Measurements from ENCODE around the gene TMEM134. TPM values are rescaled to one million over a fixed set of nuclear protein-coding genes. Genes with fewer than 3 reads are reported as not detected.
A peak's percentile ranks its signal among the peaks of the same experiment; 100 is the strongest.

TMEM134 gene
- total RNA-seq, 1 experiment from 2014 or later, result 52.2 TPM

GRCh38 chr11:67438158-67438902 is 30.7 kb downstream of the TMEM134 start:
- Histone ChIP-seq H3K4me3 (ENCODE audit: low read depth, low read length) (no peak overlapping the region), H3K9me3 (no peaks in the 10 kb centered on the region), H3K4me1 (peaks cover 12% of the 10 kb centered on the region; the same call in 1 of the 2 replicates), H3K36me3 (ENCODE audit: control insufficient read depth, insufficient read depth, low read length) (peaks cover 28% of the 10 kb centered on the region), H3K27me3 (replicated peaks; ENCODE audit: control insufficient read depth, insufficient read depth, low read length) (no peaks in the 10 kb centered on the region)
- CTCF ChIA-PET, result interaction anchor here (1.1 to 2.0 kb wide), 2 partner anchors 31 to 37 kb away, joined by 3 to 6 read pairs; partner anchors contain the start of gene PPP1CA
- Mint-ChIP-seq H3K4me1 (ENCODE audit: low read depth, unreplicated experiment) (no peaks in the 10 kb centered on the region), H3K9me3 (ENCODE audit: unreplicated experiment) (no peaks in the 10 kb centered on the region), H3K27me3 (ENCODE audit: insufficient read depth, unreplicated experiment) (no peaks in the 10 kb centered on the region), H3K36me3 (ENCODE audit: insufficient read depth, unreplicated experiment) (peaks cover 87% of the 10 kb centered on the region), H3K4me3 (ENCODE audit: unreplicated experiment) (no peak overlapping the region), H3K27ac (ENCODE audit: unreplicated experiment) (peak overlapping the region; percentile 9)
- TF ChIP-seq, protein P1, sequence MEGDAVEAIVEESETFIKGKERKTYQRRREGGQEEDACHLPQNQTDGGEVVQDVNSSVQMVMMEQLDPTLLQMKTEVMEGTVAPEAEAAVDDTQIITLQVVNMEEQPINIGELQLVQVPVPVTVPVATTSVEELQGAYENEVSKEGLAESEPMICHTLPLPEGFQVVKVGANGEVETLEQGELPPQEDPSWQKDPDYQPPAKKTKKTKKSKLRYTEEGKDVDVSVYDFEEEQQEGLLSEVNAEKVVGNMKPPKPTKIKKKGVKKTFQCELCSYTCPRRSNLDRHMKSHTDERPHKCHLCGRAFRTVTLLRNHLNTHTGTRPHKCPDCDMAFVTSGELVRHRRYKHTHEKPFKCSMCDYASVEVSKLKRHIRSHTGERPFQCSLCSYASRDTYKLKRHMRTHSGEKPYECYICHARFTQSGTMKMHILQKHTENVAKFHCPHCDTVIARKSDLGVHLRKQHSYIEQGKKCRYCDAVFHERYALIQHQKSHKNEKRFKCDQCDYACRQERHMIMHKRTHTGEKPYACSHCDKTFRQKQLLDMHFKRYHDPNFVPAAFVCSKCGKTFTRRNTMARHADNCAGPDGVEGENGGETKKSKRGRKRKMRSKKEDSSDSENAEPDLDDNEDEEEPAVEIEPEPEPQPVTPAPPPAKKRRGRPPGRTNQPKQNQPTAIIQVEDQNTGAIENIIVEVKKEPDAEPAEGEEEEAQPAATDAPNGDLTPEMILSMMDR (IDR thresholded peaks at IDR 0.05; ENCODE audit: insufficient read depth in 1 of 2, low read depth in 1 of 2, low read length in 1 of 2, severe bottlenecking in 1 of 2, unreplicated experiment in 1 of 2), result no peak
- DNase-seq, result no peak
- intact Hi-C loops (cut with micrococcal nuclease; ENCODE audit: unreplicated experiment), result no loop called here
- POLR2A ChIA-PET, result interaction anchor here (0.8 kb wide), 1 partner anchor 44 kb away, joined by 4 read pairs; the partner anchor contains the start of gene AIP
- TSS peak; percentile 6 for BruUV-seq (replicated peaks)

DNA sequence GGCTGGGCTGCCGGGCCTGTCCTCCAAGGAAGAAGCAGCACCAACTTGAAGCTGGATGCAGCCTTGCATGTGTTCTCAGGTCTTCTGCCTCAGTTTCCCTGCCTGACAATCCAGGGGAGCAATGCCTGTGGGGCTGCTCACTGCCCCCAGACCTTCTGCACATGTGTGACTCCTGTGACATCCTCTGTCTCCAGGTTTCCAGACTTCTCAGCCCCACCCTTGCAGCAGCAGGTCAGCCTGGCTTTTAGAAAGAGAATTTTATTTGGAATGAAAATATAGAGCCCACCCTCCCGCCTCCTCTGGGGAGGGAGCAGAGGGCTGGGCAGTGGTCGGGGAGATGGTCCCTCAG is 31.3 kb downstream of the TMEM134 start:
- peaks cover 10% of the 10 kb centered on the region; the same call in 1 of the 2 replicates for H3K4me1 ChIP-seq
- peaks cover 29% of the 10 kb centered on the region for H3K36me3 ChIP-seq (ENCODE audit: control insufficient read depth, insufficient read depth, low read length)
- H3K4me3 Mint-ChIP-seq (ENCODE audit: unreplicated experiment), result no peak overlapping the region
- no peak for DNase-seq
- intact Hi-C loops (cut with micrococcal nuclease; ENCODE audit: unreplicated experiment), result no loop called here
- no TSS peak for BruUV-seq (replicated peaks)
- H3K27me3 Mint-ChIP-seq (ENCODE audit: insufficient read depth, unreplicated experiment), result no peaks in the 10 kb centered on the region
- no peaks in the 10 kb centered on the region for H3K9me3 ChIP-seq
- no peaks in the 10 kb centered on the region for H3K27me3 ChIP-seq (replicated peaks; ENCODE audit: control insufficient read depth, insufficient read depth, low read length)
- ChIA-PET POLR2A (no interaction called here), CTCF (interaction anchor here (2.0 kb wide), 1 partner anchor 36 kb away, joined by 6 read pairs; the partner anchor contains the start of gene PPP1CA)
- peaks cover 83% of the 10 kb centered on the region for H3K36me3 Mint-ChIP-seq (ENCODE audit: insufficient read depth, unreplicated experiment)
- no peaks in the 10 kb centered on the region for H3K4me1 Mint-ChIP-seq (ENCODE audit: low read depth, unreplicated experiment)
- TF ChIP-seq, protein P1 (IDR thresholded peaks at IDR 0.05; ENCODE audit: insufficient read depth in 1 of 2, low read depth in 1 of 2, low read length in 1 of 2, severe bottlenecking in 1 of 2, unreplicated experiment in 1 of 2), result no peak
- H3K27ac Mint-ChIP-seq (ENCODE audit: unreplicated experiment), result peak overlapping the region; percentile 9
- no peak overlapping the region for H3K4me3 ChIP-seq (ENCODE audit: low read depth, low read length)
- no peaks in the 10 kb centered on the region for H3K9me3 Mint-ChIP-seq (ENCODE audit: unreplicated experiment)

DNA sequence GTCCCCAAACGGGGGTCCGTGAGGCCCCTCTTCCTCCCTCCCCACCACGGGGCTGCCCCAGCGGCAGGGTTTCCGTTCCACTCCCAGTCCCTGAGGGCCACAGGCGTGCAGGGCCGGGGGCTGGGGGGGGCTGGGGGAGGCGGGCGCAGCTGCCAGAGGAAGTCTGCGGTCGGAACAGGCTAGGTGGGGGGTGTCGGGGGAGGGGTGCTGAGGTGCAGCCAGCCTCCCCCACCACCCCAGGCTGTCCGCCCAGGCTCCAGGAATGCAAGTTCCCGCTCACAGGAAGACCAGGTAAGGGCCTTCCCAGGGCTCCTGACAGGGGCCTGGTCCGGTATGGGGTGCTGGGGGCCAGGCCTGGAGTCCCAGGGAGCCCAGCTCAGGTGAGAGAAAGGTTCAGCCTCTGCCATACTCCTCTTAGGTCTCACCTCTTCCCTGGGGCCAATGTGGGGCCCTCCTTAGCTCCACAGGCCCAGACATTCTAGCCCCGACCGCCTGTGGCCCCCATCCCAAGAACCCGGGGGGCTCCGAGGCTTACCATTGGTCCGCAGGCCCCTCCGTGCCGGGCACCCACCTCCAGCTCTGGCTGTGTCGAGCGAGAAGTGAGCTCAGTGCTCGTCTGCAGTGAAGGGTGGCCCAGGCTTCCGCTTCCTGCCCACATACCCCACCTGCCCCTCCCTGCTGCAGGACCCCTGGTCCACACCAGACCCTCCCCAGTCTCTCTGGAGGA is 31.8 kb downstream of the TMEM134 start, which contains the start of gene PTPRCAP:
TSS of gene PTPRCAP (minus strand) at position 601 of the 727 bp plus-strand sequence. CDS start at position 538, 63 bp downstream.
- Histone ChIP-seq H3K9me3 (no peaks in the 10 kb centered on the region), H3K27me3 (replicated peaks; ENCODE audit: control insufficient read depth, insufficient read depth, low read length) (no peaks in the 10 kb centered on the region), H3K4me1 (peaks cover 4% of the 10 kb centered on the region; the same call in 1 of the 2 replicates), H3K36me3 (ENCODE audit: control insufficient read depth, insufficient read depth, low read length) (peaks cover 29% of the 10 kb centered on the region), H3K4me3 (ENCODE audit: low read depth, low read length) (no peak within 1 kb of the TSS)
- peaks cover 83% of the 10 kb centered on the region for H3K36me3 Mint-ChIP-seq (ENCODE audit: insufficient read depth, unreplicated experiment)
- DNase-seq, result no peak
- H3K27ac Mint-ChIP-seq (ENCODE audit: unreplicated experiment), result peak within 1 kb of the TSS; percentile 45
- CTCF ChIA-PET, result interaction anchor here (2.0 kb wide), 1 partner anchor 36 kb away, joined by 6 read pairs; the partner anchor contains the start of gene PPP1CA
- H3K4me3 Mint-ChIP-seq (ENCODE audit: unreplicated experiment), result no peak within 1 kb of the TSS
- BruUV-seq (replicated peaks), result no TSS peak
- POLR2A ChIA-PET, result interaction anchor here (1.2 kb wide), 1 partner anchor 28 kb away, joined by 3 read pairs; no protein-coding TSS in a partner anchor
- intact Hi-C loops (cut with micrococcal nuclease; ENCODE audit: unreplicated experiment), result no loop called here
- TF ChIP-seq, protein P1 (IDR thresholded peaks at IDR 0.05; ENCODE audit: insufficient read depth in 1 of 2, low read depth in 1 of 2, low read length in 1 of 2, severe bottlenecking in 1 of 2, unreplicated experiment in 1 of 2), result no peak
- H3K4me1 Mint-ChIP-seq (ENCODE audit: low read depth, unreplicated experiment), result no peaks in the 10 kb centered on the region
- no peaks in the 10 kb centered on the region for H3K9me3 Mint-ChIP-seq (ENCODE audit: unreplicated experiment)
- no peaks in the 10 kb centered on the region for H3K27me3 Mint-ChIP-seq (ENCODE audit: insufficient read depth, unreplicated experiment)

Measured in Caco-2 (cell line).